Lung (tissue), 12 donors: ENCODE results near the gene ASTN2. TPM values are rescaled to one million over a fixed set of nuclear protein-coding genes. Genes with fewer than 3 reads are reported as not detected.
A peak's percentile ranks its signal among the peaks of the same experiment; 100 is the strongest.

ENCODE experiments used
- ATAC-seq: fragments of 200-7000 bp; cut with Tn5 transposase; one replicate; pipeline ENCODE4 v1.9.1; 2020; ENCODE audit warnings: moderate number of reproducible peaks; ENCODE audit not compliant: insufficient read depth, low FRiP score
- DNase-seq, 3 donors: peaks; one replicate each; pipeline ENCODE4 v3.0.0-alpha.2; 2013 to 2017
- H3K27ac ChIP-seq, 2 donors: one replicate each; pipeline ENCODE4 v1.5.1; 2013; ENCODE audit warnings: mild to moderate bottlenecking in 2 of 2, moderate library complexity in 2 of 2, control low read depth in 1 of 2, inconsistent platforms in 1 of 2, low read depth in 1 of 2, low read length in 1 of 2
- H3K27me3 ChIP-seq, 3 donors: one replicate each; pipeline ENCODE4 v1.5.1; 2013; ENCODE audit warnings: low read length in 2 of 3; ENCODE audit not compliant: control insufficient read depth in 3 of 3, insufficient read depth in 3 of 3
- H3K36me3 ChIP-seq, 4 donors: one replicate each; pipeline ENCODE4 v1.5.1; 2013; ENCODE audit warnings: low read length in 4 of 4, mild to moderate bottlenecking in 1 of 4, moderate library complexity in 1 of 4; ENCODE audit not compliant: control insufficient read depth in 4 of 4, insufficient read depth in 4 of 4
- H3K4me1 ChIP-seq, 5 donors: one replicate each; pipeline ENCODE4 v1.5.1; 2013; ENCODE audit warnings: low read length in 5 of 5, mild to moderate bottlenecking in 2 of 5, moderate library complexity in 1 of 5; ENCODE audit not compliant: control insufficient read depth in 5 of 5, insufficient read depth in 5 of 5
- H3K4me3 ChIP-seq: one replicate; pipeline ENCODE4 v1.5.1; 2013; ENCODE audit warnings: mild to moderate bottlenecking, control low read depth, moderate library complexity
- H3K9ac ChIP-seq, 2 donors: one replicate each; pipeline ENCODE4 v1.5.1; 2013; ENCODE audit warnings: low read length in 2 of 2, control low read depth in 1 of 2; ENCODE audit not compliant: insufficient read depth in 1 of 2
- H3K9me3 ChIP-seq, 4 donors: one replicate each; pipeline ENCODE4 v1.5.1; 2013; ENCODE audit warnings: low read length in 3 of 4, mild to moderate bottlenecking in 1 of 4, moderate library complexity in 1 of 4; ENCODE audit not compliant: control insufficient read depth in 4 of 4, insufficient read depth in 3 of 4
- whole genome bisulfite sequencing, 2 donors: extraction: QIAGEN DNeasy Blood & Tissue Kit; methylation state at CpG; one replicate each; pipeline ENCODE4 v1.1.7; 2013; 5-methylcytosine and 5-hydroxymethylcytosine counted together
- polyA plus RNA-seq, 2 donors: library from polyadenylated mRNA; stranded (reverse); fragments of 200-250 nt; gene quantifications; one replicate each; pipeline ENCODE4 v1.2.1, GENCODE V29; 2013
- total RNA-seq, 2 donors: library from RNA; depleted of rRNA in 1 of 2; stranded (reverse); fragments of >200 nt in 1 of 2; gene quantifications; one replicate each; pipeline ENCODE4 v1.2.1, GENCODE V29; 2014 to 2021
- TF ChIP-seq, protein P1 (sequence below): IDR thresholded peaks from 2 replicates; pipeline ENCODE4 v1.5.1; 2012; ENCODE audit warnings: mild to moderate bottlenecking; ENCODE audit errors: control extremely low read depth, extremely low read depth
- donor health status: control.
- donor health status: control.
- donor health status: Bipolar disorder and iron deficiency.
- donor health status: healthy.
- donor health status: DM: yes; HTN: yes; CAD: no.

Gene ASTN2
- total and polyA plus RNA-seq, 4 donors: 1.4 to 7.0 (median 3.3) TPM

DNA sequence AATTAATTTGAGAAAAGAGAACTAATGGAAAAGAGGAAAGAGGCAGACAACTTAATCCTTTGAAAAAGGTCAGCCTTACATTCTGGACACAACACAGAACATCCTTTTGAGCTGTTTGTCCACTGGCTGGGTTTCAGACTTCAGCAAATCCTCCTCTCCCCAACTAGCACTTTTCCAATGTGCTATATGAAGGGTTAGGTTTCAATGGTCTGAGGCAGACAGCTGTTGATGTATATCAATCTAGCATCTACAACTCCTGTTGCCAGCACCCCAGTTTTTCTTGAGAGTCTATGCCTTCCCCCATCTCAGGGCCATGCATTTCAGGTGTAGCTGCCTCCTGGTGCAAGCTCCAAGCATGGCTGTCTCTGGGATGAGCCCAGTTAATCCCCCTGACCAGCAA, 553.5 kb downstream of the ASTN2 start:
- no peaks in the 10 kb centered on the region for H3K36me3 ChIP-seq
- no peak for DNase-seq
- peaks cover 0 to 8% (median 0%) of the 10 kb centered on the region in 5 donors for H3K4me1 ChIP-seq
- no peaks in the 10 kb centered on the region for H3K9me3 ChIP-seq
- no peak overlapping the region for H3K27ac ChIP-seq
- no peak overlapping the region for H3K9ac ChIP-seq
- TF ChIP-seq, protein P1, sequence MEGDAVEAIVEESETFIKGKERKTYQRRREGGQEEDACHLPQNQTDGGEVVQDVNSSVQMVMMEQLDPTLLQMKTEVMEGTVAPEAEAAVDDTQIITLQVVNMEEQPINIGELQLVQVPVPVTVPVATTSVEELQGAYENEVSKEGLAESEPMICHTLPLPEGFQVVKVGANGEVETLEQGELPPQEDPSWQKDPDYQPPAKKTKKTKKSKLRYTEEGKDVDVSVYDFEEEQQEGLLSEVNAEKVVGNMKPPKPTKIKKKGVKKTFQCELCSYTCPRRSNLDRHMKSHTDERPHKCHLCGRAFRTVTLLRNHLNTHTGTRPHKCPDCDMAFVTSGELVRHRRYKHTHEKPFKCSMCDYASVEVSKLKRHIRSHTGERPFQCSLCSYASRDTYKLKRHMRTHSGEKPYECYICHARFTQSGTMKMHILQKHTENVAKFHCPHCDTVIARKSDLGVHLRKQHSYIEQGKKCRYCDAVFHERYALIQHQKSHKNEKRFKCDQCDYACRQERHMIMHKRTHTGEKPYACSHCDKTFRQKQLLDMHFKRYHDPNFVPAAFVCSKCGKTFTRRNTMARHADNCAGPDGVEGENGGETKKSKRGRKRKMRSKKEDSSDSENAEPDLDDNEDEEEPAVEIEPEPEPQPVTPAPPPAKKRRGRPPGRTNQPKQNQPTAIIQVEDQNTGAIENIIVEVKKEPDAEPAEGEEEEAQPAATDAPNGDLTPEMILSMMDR: no peak
- no peak for ATAC-seq
- no peaks in the 10 kb centered on the region for H3K27me3 ChIP-seq
- no peak overlapping the region for H3K4me3 ChIP-seq

DNA sequence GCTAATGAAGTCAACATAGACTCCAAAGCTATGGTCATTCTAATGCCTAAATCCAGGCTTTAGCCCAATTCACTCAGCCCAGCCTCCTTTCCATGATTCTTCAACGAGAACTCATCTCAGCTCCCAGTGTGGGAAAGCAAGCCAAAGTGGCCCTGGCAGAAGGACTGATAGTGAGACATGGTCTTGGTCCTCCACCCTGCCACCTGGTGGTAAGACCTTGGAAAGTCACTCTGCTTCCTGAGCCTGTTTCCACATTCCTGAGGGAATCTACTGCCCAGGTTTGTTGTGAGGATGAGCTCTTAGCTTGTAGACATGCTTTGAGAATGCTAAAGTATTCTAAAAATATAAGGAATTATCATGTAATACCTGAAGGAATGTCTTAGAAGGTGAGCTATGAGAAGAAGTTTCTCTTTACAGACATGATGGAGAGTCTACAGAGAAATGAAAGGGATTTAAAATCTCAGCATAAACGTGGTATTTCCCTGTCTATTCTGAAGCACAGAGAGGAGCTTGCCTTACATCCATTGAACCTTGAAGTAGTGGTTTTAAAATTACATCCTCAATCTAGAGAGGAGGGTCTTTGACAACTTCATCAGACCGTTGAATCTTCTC, 554.2 kb downstream of the ASTN2 start:
- Histone ChIP-seq H3K4me1 (peaks cover 0 to 8% (median 0%) of the 10 kb centered on the region in 5 donors), H3K27me3 (no peaks in the 10 kb centered on the region), H3K36me3 (no peaks in the 10 kb centered on the region), H3K4me3 (no peak overlapping the region), H3K9me3 (no peaks in the 10 kb centered on the region), H3K9ac (no peak overlapping the region), H3K27ac (no peak overlapping the region)
- DNase-seq (peak; percentile 66 to 80 (median 66)), ATAC-seq (no peak)
- WGBS, 2 donors: 45 to 46% methylated on average over 3 of the region's 3 CpGs
- TF ChIP-seq, protein P1: peak; percentile 37

DNA sequence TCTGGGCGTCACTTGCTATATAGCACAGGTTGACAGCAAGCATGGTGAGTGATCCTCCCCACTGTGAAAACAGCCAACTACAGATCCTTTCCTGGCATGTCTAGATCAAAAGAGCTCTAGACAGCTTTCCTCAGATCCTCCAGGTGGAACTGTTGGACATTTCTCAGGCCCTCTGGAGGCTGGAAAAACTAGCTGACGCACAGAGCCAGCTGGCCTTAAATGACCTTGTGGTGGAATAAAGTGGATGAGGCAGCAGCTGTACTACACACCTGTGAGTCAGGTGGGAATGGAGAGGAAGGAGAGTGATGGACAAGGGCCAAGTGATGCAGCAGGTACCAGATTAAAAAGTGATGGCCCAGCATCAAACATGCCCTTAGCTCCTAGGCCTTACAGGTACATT, 555.1 kb downstream of the ASTN2 start:
- no peaks in the 10 kb centered on the region for H3K36me3 ChIP-seq
- TF ChIP-seq, protein P1: no peak
- DNase-seq (no peak), ATAC-seq (no peak)
- H3K9ac ChIP-seq: no peak overlapping the region
- no peaks in the 10 kb centered on the region for H3K9me3 ChIP-seq
- H3K27ac ChIP-seq: no peak overlapping the region
- 97 to 100% methylated on average over 2 of the region's 2 CpGs for WGBS, 2 donors
- H3K4me1 ChIP-seq: peaks cover 0 to 8% (median 0%) of the 10 kb centered on the region in 5 donors
- no peaks in the 10 kb centered on the region for H3K27me3 ChIP-seq
- no peak overlapping the region for H3K4me3 ChIP-seq

DNA sequence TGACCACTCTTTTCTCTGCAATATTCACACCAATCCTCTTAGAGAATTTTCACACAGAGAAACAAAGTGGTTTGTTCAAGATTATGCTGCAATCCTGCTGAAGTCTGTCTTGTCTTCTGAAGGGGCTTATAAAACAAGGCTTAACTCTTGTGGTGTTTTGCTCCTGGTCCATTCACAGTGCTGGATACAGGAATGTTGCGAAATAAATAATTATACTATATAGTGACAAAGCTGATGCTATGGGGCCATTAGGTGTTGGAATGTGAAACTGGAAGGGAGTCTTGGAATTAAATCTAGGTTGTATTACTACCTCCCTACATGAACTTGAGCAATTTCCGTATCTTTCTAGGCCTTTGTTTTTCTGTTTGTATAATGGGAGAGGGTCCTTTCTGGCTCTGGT, 557.5 kb downstream of the ASTN2 start:
- Histone ChIP-seq H3K4me3 (no peak overlapping the region), H3K9me3 (no peaks in the 10 kb centered on the region), H3K36me3 (no peaks in the 10 kb centered on the region), H3K27me3 (no peaks in the 10 kb centered on the region), H3K4me1 (no peaks in the 10 kb centered on the region), H3K9ac (no peak overlapping the region), H3K27ac (no peak overlapping the region)
- ATAC-seq (no peak), DNase-seq (no peak)
- WGBS, 2 donors: 71 to 99% methylated on average over 2 of the region's 2 CpGs
- TF ChIP-seq, protein P1: no peak
